Measurements from ENCODE around the gene SEZ6.

SEZ6 gene

DNA sequence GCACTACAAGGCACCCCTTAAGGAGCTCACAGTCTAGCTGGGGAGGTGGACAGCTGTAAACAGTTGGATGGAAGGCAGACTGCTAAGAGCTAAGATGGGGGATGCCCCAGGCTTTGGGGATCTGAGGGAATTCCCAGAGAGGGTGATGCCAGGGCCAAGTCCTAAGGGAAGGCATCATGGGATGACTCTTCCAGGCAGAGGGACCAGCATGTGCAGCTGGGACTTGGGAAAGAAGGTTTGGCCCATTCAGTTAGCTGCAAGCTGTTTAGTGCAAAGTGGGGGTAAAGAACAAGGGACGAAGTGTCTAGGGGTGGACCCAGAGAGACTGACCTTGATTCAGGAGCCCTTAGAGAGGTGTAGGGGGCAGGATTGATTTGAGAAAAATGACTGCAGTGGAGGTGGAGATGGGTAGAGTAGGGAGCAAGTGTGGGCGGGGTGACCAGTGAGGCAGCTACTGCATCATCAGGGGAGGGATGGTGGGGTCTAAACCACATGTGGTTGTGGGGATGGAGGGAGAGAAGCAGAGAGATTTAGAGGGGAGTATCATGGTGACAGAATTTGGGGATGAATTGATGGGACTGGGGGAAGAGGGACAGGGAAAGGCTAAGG, 27.4 kb downstream of the SEZ6 start:
- no peak for ATAC-seq (ENCODE audit: low read depth)
- TF ChIP-seq, protein P1, sequence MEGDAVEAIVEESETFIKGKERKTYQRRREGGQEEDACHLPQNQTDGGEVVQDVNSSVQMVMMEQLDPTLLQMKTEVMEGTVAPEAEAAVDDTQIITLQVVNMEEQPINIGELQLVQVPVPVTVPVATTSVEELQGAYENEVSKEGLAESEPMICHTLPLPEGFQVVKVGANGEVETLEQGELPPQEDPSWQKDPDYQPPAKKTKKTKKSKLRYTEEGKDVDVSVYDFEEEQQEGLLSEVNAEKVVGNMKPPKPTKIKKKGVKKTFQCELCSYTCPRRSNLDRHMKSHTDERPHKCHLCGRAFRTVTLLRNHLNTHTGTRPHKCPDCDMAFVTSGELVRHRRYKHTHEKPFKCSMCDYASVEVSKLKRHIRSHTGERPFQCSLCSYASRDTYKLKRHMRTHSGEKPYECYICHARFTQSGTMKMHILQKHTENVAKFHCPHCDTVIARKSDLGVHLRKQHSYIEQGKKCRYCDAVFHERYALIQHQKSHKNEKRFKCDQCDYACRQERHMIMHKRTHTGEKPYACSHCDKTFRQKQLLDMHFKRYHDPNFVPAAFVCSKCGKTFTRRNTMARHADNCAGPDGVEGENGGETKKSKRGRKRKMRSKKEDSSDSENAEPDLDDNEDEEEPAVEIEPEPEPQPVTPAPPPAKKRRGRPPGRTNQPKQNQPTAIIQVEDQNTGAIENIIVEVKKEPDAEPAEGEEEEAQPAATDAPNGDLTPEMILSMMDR (IDR thresholded peaks at IDR 0.05; ENCODE audit: poor library complexity, severe bottlenecking): no peak
- DNase-seq (ENCODE audit: low spot score): no peak
- no peaks in the 10 kb centered on the region for H3K4me1 ChIP-seq (ENCODE audit: insufficient read depth, poor library complexity, severe bottlenecking)
- no peak overlapping the region for H3K4me3 ChIP-seq (ENCODE audit: severe bottlenecking)
- no peak overlapping the region for H3K27ac ChIP-seq (ENCODE audit: poor library complexity, severe bottlenecking)
- no peaks in the 10 kb centered on the region for H3K9me3 ChIP-seq (ENCODE audit: severe bottlenecking)
- no peaks in the 10 kb centered on the region for H3K27me3 ChIP-seq (ENCODE audit: insufficient read depth, poor library complexity, severe bottlenecking)
- H3K36me3 ChIP-seq (ENCODE audit: low read depth): no peaks in the 10 kb centered on the region

DNA sequence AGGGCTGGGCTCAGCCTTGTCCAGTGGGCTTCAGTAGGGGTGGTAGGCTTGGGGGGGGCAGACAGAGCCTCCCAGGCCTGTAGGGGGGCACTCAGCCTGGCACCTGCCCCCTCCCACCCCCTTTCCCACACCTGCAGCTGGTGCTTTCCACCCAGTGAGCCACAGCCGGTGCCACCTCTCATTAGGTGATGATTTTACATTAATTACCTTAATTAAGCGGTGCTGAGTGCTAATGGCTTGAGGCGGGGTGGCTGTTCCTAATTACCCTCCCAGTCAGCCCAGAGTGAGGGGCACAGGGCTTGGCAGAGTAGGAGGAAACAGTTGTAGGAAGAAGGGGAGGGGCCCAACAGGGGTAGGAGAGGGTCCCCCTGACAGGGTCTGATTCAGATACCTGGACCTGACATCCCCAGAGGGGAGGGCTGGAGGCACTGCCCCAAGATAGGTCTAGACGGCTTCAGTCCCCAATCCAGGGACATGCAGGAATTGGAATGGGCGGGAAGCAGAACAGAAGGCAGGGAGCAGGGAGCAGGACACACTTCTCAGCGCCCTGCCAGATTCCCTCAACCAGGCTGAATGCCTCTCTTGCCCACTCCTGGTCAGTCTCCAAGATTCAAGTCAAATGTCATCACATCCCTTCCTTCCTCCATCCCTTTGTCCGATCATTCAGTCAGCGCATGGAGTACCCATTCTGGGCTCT, 28.0 kb downstream of the SEZ6 start:
- H3K4me1 ChIP-seq (ENCODE audit: insufficient read depth, poor library complexity, severe bottlenecking): no peaks in the 10 kb centered on the region
- H3K9me3 ChIP-seq (ENCODE audit: severe bottlenecking): no peaks in the 10 kb centered on the region
- TF ChIP-seq, protein P1 (IDR thresholded peaks at IDR 0.05; ENCODE audit: poor library complexity, severe bottlenecking): no peak
- ATAC-seq (ENCODE audit: low read depth) (no peak; the same call in 2 of the 3 replicates), DNase-seq (ENCODE audit: low spot score) (no peak)
- H3K27ac ChIP-seq (ENCODE audit: poor library complexity, severe bottlenecking): no peak overlapping the region
- H3K36me3 ChIP-seq (ENCODE audit: low read depth): no peaks in the 10 kb centered on the region
- H3K4me3 ChIP-seq (ENCODE audit: severe bottlenecking): no peak overlapping the region
- H3K27me3 ChIP-seq (ENCODE audit: insufficient read depth, poor library complexity, severe bottlenecking): no peaks in the 10 kb centered on the region

DNA sequence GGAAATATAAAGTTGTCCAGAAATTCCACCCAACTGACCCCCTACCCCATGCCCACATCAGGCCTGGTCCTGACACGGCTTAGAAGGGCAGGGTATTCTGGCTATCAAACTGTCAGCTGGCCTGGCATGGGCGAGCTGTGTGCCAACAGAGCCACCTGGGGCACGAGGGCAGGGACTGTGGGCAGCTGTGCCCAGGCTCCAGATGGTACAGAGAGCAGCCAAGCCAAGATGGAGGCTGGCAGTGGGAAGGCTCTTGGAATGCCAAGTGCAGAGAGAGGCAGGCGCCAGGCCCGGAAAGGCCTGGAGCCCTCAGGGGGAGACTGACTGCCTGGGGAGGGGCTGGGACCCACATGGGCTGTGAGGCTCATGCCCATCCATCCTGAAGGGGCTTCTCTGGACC, 30.2 kb downstream of the SEZ6 start:
- DNase-seq (ENCODE audit: low spot score) (no peak), ATAC-seq (ENCODE audit: low read depth) (no peak)
- Histone ChIP-seq H3K27me3 (ENCODE audit: insufficient read depth, poor library complexity, severe bottlenecking) (no peaks in the 10 kb centered on the region), H3K9me3 (ENCODE audit: severe bottlenecking) (no peaks in the 10 kb centered on the region), H3K4me1 (ENCODE audit: insufficient read depth, poor library complexity, severe bottlenecking) (no peaks in the 10 kb centered on the region), H3K4me3 (ENCODE audit: severe bottlenecking) (no peak overlapping the region), H3K27ac (ENCODE audit: poor library complexity, severe bottlenecking) (no peak overlapping the region), H3K36me3 (ENCODE audit: low read depth) (no peaks in the 10 kb centered on the region)
- TF ChIP-seq, protein P1 (IDR thresholded peaks at IDR 0.05; ENCODE audit: poor library complexity, severe bottlenecking): no peak

DNA sequence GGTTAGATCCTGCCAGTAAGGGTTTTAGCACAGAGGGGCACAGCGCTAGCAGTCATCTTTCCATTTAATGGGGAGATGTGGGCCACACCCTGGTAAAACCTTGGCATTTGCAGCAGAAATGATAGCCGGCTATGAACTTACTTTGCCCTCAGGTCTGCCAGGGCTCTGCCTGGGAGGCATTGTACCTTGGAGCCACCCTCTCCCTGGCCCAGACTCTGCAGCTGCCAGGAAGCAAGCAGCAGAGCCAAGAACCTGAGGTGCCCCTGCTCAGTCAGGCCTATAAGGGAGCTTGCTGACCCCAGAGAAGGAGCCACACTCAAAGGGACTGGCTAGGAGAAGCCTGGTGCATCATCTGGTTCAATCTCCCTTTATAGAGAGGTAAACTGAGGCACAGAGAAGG, 30.8 kb downstream of the SEZ6 start:
- Histone ChIP-seq H3K36me3 (ENCODE audit: low read depth) (no peaks in the 10 kb centered on the region), H3K9me3 (ENCODE audit: severe bottlenecking) (no peaks in the 10 kb centered on the region), H3K27me3 (ENCODE audit: insufficient read depth, poor library complexity, severe bottlenecking) (no peaks in the 10 kb centered on the region), H3K4me3 (ENCODE audit: severe bottlenecking) (no peak overlapping the region), H3K27ac (ENCODE audit: poor library complexity, severe bottlenecking) (no peak overlapping the region), H3K4me1 (ENCODE audit: insufficient read depth, poor library complexity, severe bottlenecking) (no peaks in the 10 kb centered on the region)
- DNase-seq (ENCODE audit: low spot score) (no peak), ATAC-seq (ENCODE audit: low read depth) (no peak)
- TF ChIP-seq, protein P1 (IDR thresholded peaks at IDR 0.05; ENCODE audit: poor library complexity, severe bottlenecking): no peak

DNA sequence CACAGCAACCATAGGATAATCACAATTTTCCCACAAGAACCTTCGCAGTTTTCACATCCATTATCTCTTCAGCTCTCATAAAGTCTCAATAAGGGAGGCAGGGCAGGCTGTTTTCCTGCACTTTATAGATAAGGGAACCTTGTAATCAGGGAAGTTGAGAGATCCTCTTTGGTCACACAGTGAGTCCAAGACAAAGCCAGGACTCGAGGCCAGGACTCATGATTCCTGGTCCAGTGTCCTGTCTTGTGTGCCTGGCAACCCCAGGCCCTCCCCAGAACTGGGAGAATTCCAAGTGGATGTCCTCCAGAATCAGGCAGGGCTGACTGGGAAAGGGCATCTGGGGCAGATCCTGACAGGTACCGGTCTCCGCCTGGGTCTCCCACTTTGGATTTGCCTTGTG, 31.4 kb downstream of the SEZ6 start:
- Histone ChIP-seq H3K36me3 (ENCODE audit: low read depth) (no peaks in the 10 kb centered on the region), H3K9me3 (ENCODE audit: severe bottlenecking) (no peaks in the 10 kb centered on the region), H3K27me3 (ENCODE audit: insufficient read depth, poor library complexity, severe bottlenecking) (no peaks in the 10 kb centered on the region), H3K4me1 (ENCODE audit: insufficient read depth, poor library complexity, severe bottlenecking) (no peaks in the 10 kb centered on the region), H3K27ac (ENCODE audit: poor library complexity, severe bottlenecking) (no peak overlapping the region), H3K4me3 (ENCODE audit: severe bottlenecking) (no peak overlapping the region)
- TF ChIP-seq, protein P1 (IDR thresholded peaks at IDR 0.05; ENCODE audit: poor library complexity, severe bottlenecking): no peak
- DNase-seq (ENCODE audit: low spot score): no peak
- no peak for ATAC-seq (ENCODE audit: low read depth)

All from RWPE2 (cell line).